GM12865 (cell line): ENCODE data around the gene ADIG.

ENCODE experiments used
- DNase-seq: peaks from one replicate; pipeline ENCODE4 v3.0.0; 2010; ENCODE audit warnings: low read depth
- H3K4me3 ChIP-seq: 2 replicates; pipeline ENCODE4 v1.5.1; 2011; ENCODE audit warnings: mild to moderate bottlenecking, low read depth, low read length, control low read depth
- CTCF ChIP-seq: IDR thresholded peaks from 2 replicates; pipeline ENCODE4 v1.5.1; 2011; ENCODE audit warnings: low read length, control low read depth, low read depth, inconsistent platforms; ENCODE audit not compliant: insufficient read depth; ENCODE audit errors: missing control alignments

Gene ADIG

GRCh38 chr20:38555395-38555794, 25.6 kb upstream of the ADIG start:
- no peak overlapping the region for H3K4me3 ChIP-seq
- no peak for DNase-seq
- TF ChIP-seq CTCF: no peak

GRCh38 chr20:38557174-38557573, 23.8 kb upstream of the ADIG start:
- no peak for TF ChIP-seq CTCF
- no peak for DNase-seq
- no peak overlapping the region for H3K4me3 ChIP-seq

- DNase-seq: no peak
- TF ChIP-seq CTCF: no peak
- H3K4me3 ChIP-seq: no peak overlapping the region
Measured at GRCh38 chr20:38558596-38559360, 22.2 kb upstream of the ADIG start.

GRCh38 chr20:38559764-38560163, 21.2 kb upstream of the ADIG start:
- H3K4me3 ChIP-seq: no peak overlapping the region
- no peak for DNase-seq

GRCh38 chr20:38563802-38564431, 17.1 kb upstream of the ADIG start:
- DNase-seq: no peak
- TF ChIP-seq CTCF: no peak
- H3K4me3 ChIP-seq: no peak overlapping the region

More at GRCh38 chr20:38559764-38560163, 21.2 kb upstream of the ADIG start:
- no peak for TF ChIP-seq CTCF

GRCh38 chr20:38564680-38565079, 16.3 kb upstream of the ADIG start:
- no peak for TF ChIP-seq CTCF
- no peak for DNase-seq
- no peak overlapping the region for H3K4me3 ChIP-seq

GRCh38 chr20:38566036-38566598, 14.9 kb upstream of the ADIG start:
- no peak for TF ChIP-seq CTCF
- DNase-seq: no peak

More at GRCh38 chr20:38566036-38566598, 14.9 kb upstream of the ADIG start:
- H3K4me3 ChIP-seq: no peak overlapping the region
